WERI-Rb-1 (cell line): Measurements from ENCODE around the gene TRAPPC5.

Experiments
- DNase-seq: peaks from one replicate; pipeline ENCODE4 v3.0.0-alpha.2; 2020
- H3K27ac ChIP-seq: fragments of 250-450 bp; sonication (Bioruptor Pico); 2 replicates; pipeline ENCODE4 v1.5.1; 2020; ENCODE audit warnings: mild to moderate bottlenecking, moderate library complexity
- H3K27me3 ChIP-seq: fragments of 250-450 bp; sonication (Bioruptor Pico); 2 replicates; pipeline ENCODE4 v1.5.1; 2021; ENCODE audit warnings: mild to moderate bottlenecking, low read depth, moderate library complexity; ENCODE audit not compliant: insufficient read depth, severe bottlenecking
- H3K36me3 ChIP-seq: fragments of 250-450 bp; sonication (Bioruptor Pico); 2 replicates; pipeline ENCODE4 v1.5.1; 2020; ENCODE audit warnings: mild to moderate bottlenecking, moderate library complexity
- H3K4me3 ChIP-seq: 2 replicates; pipeline ENCODE4 v1.5.1; 2011; ENCODE audit warnings: low read depth, mild to moderate bottlenecking, control low read depth, low read length
- H3K9me3 ChIP-seq: fragments of 250-450 bp; sonication (Bioruptor Pico); 2 replicates; pipeline ENCODE4 v1.5.1; 2021; ENCODE audit warnings: mild to moderate bottlenecking, moderate library complexity; ENCODE audit not compliant: severe bottlenecking
- CTCF ChIP-seq: IDR thresholded peaks from 2 replicates; pipeline ENCODE4 v1.5.1; 2011; ENCODE audit warnings: low read depth, mild to moderate bottlenecking, control low read depth, inconsistent platforms, low read length

Gene TRAPPC5

GRCh38 chr19:7710616-7711015, 30.0 kb downstream of the TRAPPC5 start:
- DNase-seq = no peak
- Histone ChIP-seq H3K27ac (no peak overlapping the region), H3K36me3 (no peaks in the 10 kb centered on the region), H3K27me3 (no peaks in the 10 kb centered on the region), H3K9me3 (no peaks in the 10 kb centered on the region), H3K4me3 (no peak overlapping the region)
- TF ChIP-seq CTCF = no peak

- H3K27ac ChIP-seq = no peak overlapping the region
- no peak for DNase-seq
- TF ChIP-seq CTCF = no peak
- no peaks in the 10 kb centered on the region for H3K36me3 ChIP-seq
- H3K4me3 ChIP-seq = no peak overlapping the region
- H3K27me3 ChIP-seq = no peaks in the 10 kb centered on the region
- no peaks in the 10 kb centered on the region for H3K9me3 ChIP-seq
Measured at GRCh38 chr19:7715671-7716070, 35.0 kb downstream of the TRAPPC5 start.

- Histone ChIP-seq H3K9me3 (no peaks in the 10 kb centered on the region), H3K4me3 (no peak overlapping the region), H3K27me3 (no peaks in the 10 kb centered on the region), H3K27ac (no peak overlapping the region), H3K36me3 (no peaks in the 10 kb centered on the region)
- no peak for TF ChIP-seq CTCF
- no peak for DNase-seq
Measured at GRCh38 chr19:7716762-7717161, 36.1 kb downstream of the TRAPPC5 start.

- no peak for DNase-seq
- Histone ChIP-seq H3K9me3 (no peaks in the 10 kb centered on the region), H3K4me3 (no peak overlapping the region), H3K27ac (no peak overlapping the region), H3K27me3 (no peaks in the 10 kb centered on the region), H3K36me3 (no peaks in the 10 kb centered on the region)
- no peak for TF ChIP-seq CTCF
Measured at GRCh38 chr19:7718668-7719067, 38.0 kb downstream of the TRAPPC5 start.

- Histone ChIP-seq H3K27ac (peak overlapping the region; percentile 56), H3K4me3 (no peak overlapping the region), H3K36me3 (no peaks in the 10 kb centered on the region), H3K9me3 (no peaks in the 10 kb centered on the region), H3K27me3 (no peaks in the 10 kb centered on the region)
- peak; percentile 86 for DNase-seq
- no peak for TF ChIP-seq CTCF
Measured at GRCh38 chr19:7720351-7720750, 39.7 kb downstream of the TRAPPC5 start.

GRCh38 chr19:7722231-7722651, 41.6 kb downstream of the TRAPPC5 start:
- Histone ChIP-seq H3K4me3 (no peak overlapping the region), H3K9me3 (no peaks in the 10 kb centered on the region), H3K36me3 (no peaks in the 10 kb centered on the region), H3K27ac (peak overlapping the region; percentile 73), H3K27me3 (no peaks in the 10 kb centered on the region)
- DNase-seq = peak; percentile 83
- TF ChIP-seq CTCF = no peak
